ENCODE results near the gene OR2T33.
A peak's percentile ranks its signal among the peaks of the same experiment; 100 is the strongest.

The OR2T33 gene

GRCh38 chr1:248277876-248278275 lies at the start of gene OR2T33:
TSS of gene OR2T33 (minus strand) at chr1:248277976. CDS start at chr1:248273814, 4,162 bp downstream.
- no peak for TF ChIP-seq CTCF (IDR thresholded peaks at IDR 0.05)

GRCh38 chr1:248324468-248324867 lies 46.7 kb upstream of the OR2T33 start, which contains the start of gene OR2M7:
TSS of gene OR2M7 (minus strand) at chr1:248324568. CDS start at chr1:248324568, 0 bp downstream.
- TF ChIP-seq CTCF (IDR thresholded peaks at IDR 0.05): no peak

- TF ChIP-seq CTCF (IDR thresholded peaks at IDR 0.05): no peak
Measured at GRCh38 chr1:248316796-248317195, 39.0 kb upstream of the OR2T33 start.

GRCh38 chr1:248306103-248306502 lies 28.3 kb upstream of the OR2T33 start:
- TF ChIP-seq CTCF (IDR thresholded peaks at IDR 0.05): no peak

- no peak for TF ChIP-seq CTCF (IDR thresholded peaks at IDR 0.05)
Measured at GRCh38 chr1:248303324-248303723, 25.5 kb upstream of the OR2T33 start, which contains the start of gene OR2T12. TSS of gene OR2T12 (minus strand) at chr1:248303424. CDS start at chr1:248295578, 7,846 bp downstream.

GRCh38 chr1:248288391-248288790 lies 10.6 kb upstream of the OR2T33 start:
- no peak for TF ChIP-seq CTCF (IDR thresholded peaks at IDR 0.05)

GRCh38 chr1:248268178-248268577 lies 9.6 kb downstream of the OR2T33 start:
- no peak for TF ChIP-seq CTCF (IDR thresholded peaks at IDR 0.05)

- TF ChIP-seq CTCF (IDR thresholded peaks at IDR 0.05): peak; percentile 89
Measured at GRCh38 chr1:248243204-248243603, 34.6 kb downstream of the OR2T33 start.
